ENCODE data around the gene CARD19.

The CARD19 gene

DNA sequence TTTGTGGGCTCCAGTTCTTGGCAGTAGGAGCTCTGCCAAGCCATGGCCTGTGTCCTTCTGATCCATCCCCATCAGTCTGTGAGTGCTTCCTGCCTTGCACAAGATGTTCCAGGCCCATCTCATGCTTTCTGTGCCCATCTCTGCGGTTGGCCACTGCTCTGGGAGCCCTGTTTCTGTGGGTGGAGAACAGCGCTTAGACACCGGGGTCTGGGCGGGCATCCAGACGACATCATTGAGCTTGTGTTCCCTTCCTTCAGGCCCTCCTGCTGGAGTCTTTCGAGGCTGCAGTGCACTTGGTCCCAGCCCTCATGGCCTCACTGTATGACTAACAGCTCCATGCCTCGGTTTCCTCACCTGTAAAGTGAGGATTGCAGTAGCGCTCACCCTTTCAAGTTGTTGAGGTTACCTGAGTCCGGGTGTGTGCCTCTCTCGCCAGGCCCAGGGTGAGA lies 14.9 kb upstream of the CARD19 start (continued):
- TF ChIP-seq ZBTB48 (tag by site-specific recombination; IDR thresholded peaks at IDR 0.05) (no peak), ZNF140 (tag by site-specific recombination; IDR thresholded peaks at IDR 0.05) (no peak), ZNF416 (tag by site-specific recombination; IDR thresholded peaks at IDR 0.05) (no peak), ZNF324 (tag by site-specific recombination; IDR thresholded peaks at IDR 0.05) (no peak)
- TF ChIP-seq, protein P1, sequence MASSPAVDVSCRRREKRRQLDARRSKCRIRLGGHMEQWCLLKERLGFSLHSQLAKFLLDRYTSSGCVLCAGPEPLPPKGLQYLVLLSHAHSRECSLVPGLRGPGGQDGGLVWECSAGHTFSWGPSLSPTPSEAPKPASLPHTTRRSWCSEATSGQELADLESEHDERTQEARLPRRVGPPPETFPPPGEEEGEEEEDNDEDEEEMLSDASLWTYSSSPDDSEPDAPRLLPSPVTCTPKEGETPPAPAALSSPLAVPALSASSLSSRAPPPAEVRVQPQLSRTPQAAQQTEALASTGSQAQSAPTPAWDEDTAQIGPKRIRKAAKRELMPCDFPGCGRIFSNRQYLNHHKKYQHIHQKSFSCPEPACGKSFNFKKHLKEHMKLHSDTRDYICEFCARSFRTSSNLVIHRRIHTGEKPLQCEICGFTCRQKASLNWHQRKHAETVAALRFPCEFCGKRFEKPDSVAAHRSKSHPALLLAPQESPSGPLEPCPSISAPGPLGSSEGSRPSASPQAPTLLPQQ (tag by site-specific recombination; IDR thresholded peaks at IDR 0.05), result no peak

DNA sequence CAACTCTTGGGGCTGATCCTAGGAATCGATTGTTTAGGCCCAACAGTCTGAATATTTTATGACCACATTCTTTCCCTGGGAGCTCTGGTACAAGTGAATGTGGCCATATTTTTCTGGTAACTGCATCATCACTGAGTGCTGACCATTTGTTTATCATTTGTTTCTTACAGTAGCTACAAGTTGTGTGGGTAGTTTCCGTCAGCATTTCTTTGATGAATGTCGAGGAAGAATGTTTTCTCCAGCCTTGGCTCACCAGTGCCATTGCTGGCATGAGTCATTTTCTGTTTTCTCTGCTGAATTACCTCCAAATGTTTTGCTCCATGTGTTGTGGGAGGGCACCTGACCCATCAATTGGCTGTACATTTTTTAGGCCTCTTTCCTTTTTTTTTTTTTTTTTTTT lies 14.1 kb upstream of the CARD19 start:
- Histone ChIP-seq H3K4me3 (ENCODE audit: low read depth, low read length) (no peak overlapping the region), H3K27ac (ENCODE audit: extremely low read depth, low read depth, low read length) (no peak overlapping the region), H3K36me3 (ENCODE audit: control insufficient read depth in 2 of 2, insufficient read depth in 1 of 2, low read length in 2 of 2) (no peaks in the 10 kb centered on the region), H3K9me3 (ENCODE audit: control insufficient read depth, insufficient read depth, low read depth, low read length) (no peaks in the 10 kb centered on the region), H3K4me1 (ENCODE audit: control insufficient read depth, insufficient read depth, low read length) (no peaks in the 10 kb centered on the region)
- TF ChIP-seq, protein P2, sequence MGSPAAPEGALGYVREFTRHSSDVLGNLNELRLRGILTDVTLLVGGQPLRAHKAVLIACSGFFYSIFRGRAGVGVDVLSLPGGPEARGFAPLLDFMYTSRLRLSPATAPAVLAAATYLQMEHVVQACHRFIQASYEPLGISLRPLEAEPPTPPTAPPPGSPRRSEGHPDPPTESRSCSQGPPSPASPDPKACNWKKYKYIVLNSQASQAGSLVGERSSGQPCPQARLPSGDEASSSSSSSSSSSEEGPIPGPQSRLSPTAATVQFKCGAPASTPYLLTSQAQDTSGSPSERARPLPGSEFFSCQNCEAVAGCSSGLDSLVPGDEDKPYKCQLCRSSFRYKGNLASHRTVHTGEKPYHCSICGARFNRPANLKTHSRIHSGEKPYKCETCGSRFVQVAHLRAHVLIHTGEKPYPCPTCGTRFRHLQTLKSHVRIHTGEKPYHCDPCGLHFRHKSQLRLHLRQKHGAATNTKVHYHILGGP (tag by site-specific recombination; IDR thresholded peaks at IDR 0.05), result no peak
- TF ChIP-seq HOXA7 (CRISPR knock-in tag; IDR thresholded peaks at IDR 0.05; ENCODE audit: borderline replicate concordance) (no peak), ZFHX2 (tag by site-specific recombination; conservative IDR thresholded peaks at IDR 0.05) (no peak), ZNF350 (tag by site-specific recombination; IDR thresholded peaks at IDR 0.05) (no peak), SP7 (tag by site-specific recombination; IDR thresholded peaks at IDR 0.05) (no peak), YY2 (tag by site-specific recombination; IDR thresholded peaks at IDR 0.05) (no peak), ZNF560 (tag by site-specific recombination; IDR thresholded peaks at IDR 0.05; ENCODE audit: borderline replicate concordance) (no peak), ZNF37A (tag by site-specific recombination; IDR thresholded peaks at IDR 0.05) (no peak)
- TF ChIP-seq, protein P3, sequence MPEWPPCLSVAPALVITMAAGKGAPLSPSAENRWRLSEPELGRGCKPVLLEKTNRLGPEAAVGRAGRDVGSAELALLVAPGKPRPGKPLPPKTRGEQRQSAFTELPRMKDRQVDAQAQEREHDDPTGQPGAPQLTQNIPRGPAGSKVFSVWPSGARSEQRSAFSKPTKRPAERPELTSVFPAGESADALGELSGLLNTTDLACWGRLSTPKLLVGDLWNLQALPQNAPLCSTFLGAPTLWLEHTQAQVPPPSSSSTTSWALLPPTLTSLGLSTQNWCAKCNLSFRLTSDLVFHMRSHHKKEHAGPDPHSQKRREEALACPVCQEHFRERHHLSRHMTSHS (tag by site-specific recombination; IDR thresholded peaks at IDR 0.05), result no peak
- ChIA-PET POLR2A (no interaction called here), CTCF (no interaction called here)

DNA sequence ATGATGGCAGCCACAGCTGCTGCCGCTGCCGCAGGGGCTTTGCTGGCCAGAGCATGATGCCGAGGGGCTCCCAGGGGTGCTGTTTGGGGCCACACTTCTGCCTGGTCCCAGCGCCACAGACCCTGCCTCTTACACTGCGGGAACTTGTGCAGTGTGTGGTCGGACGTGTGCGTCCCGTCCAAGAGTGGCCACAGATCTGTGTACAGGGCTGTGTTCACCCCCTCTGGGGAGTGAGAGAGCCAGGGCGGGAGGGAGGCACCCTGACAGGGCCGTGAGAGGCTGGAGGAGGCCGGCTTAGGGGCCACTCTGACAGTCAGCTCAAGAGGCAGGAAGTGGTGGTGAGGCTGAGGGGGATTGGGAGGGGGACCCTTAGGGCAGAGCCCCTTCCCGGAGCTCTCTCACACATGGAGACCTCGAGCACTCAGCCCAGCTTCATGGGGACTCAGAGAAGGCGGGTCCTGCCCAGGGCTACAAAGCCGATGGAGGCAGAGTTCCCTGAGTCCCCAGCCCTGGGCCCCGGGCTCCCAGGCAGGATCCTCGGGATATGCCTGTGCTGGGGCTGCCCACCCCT lies 13.1 kb upstream of the CARD19 start:
- H3K36me3 ChIP-seq (ENCODE audit: control insufficient read depth in 2 of 2, insufficient read depth in 1 of 2, low read length in 2 of 2), result no peaks in the 10 kb centered on the region
- H3K4me3 ChIP-seq (ENCODE audit: low read depth, low read length), result no peak overlapping the region
- no peak for TF ChIP-seq ZNF704 (tag by site-specific recombination; IDR thresholded peaks at IDR 0.05)
- no peak for TF ChIP-seq ZNF777 (tag by site-specific recombination; IDR thresholded peaks at IDR 0.05; ENCODE audit: borderline replicate concordance)
- TF ChIP-seq ZNF19 (tag by site-specific recombination; IDR thresholded peaks at IDR 0.05; ENCODE audit: low read depth), result no peak
- TF ChIP-seq PRDM10 (tag by site-specific recombination; IDR thresholded peaks at IDR 0.05), result no peak
- no peak for TF ChIP-seq ZNF157 (tag by site-specific recombination; IDR thresholded peaks at IDR 0.05)
- TF ChIP-seq ZNF292 (tag by site-specific recombination; IDR thresholded peaks at IDR 0.05; ENCODE audit: borderline replicate concordance, low read depth), result no peak
- TF ChIP-seq ZNF175 (tag by site-specific recombination; IDR thresholded peaks at IDR 0.05), result no peak
- no peak for TF ChIP-seq ZNF138 (tag by site-specific recombination; IDR thresholded peaks at IDR 0.05; ENCODE audit: borderline replicate concordance)
- TF ChIP-seq ZNF169 (tag by site-specific recombination; IDR thresholded peaks at IDR 0.05), result no peak
- no peak for TF ChIP-seq ZNF549 (tag by site-specific recombination; IDR thresholded peaks at IDR 0.05)
- TF ChIP-seq ZNF10 (tag by site-specific recombination; IDR thresholded peaks at IDR 0.05), result no peak
- TF ChIP-seq PRDM1 (tag by site-specific recombination; IDR thresholded peaks at IDR 0.05), result no peak
- TF ChIP-seq ZNF23 (tag by site-specific recombination; IDR thresholded peaks at IDR 0.05; ENCODE audit: borderline replicate concordance), result no peak
- H3K9me3 ChIP-seq (ENCODE audit: control insufficient read depth, insufficient read depth, low read depth, low read length), result no peaks in the 10 kb centered on the region
- H3K4me1 ChIP-seq (ENCODE audit: control insufficient read depth, insufficient read depth, low read length), result no peaks in the 10 kb centered on the region
- no peak overlapping the region for H3K27ac ChIP-seq (ENCODE audit: extremely low read depth, low read depth, low read length)
- CTCF ChIA-PET, result no interaction called here
- POLR2A ChIA-PET, result no interaction called here

All from HEK293 (cell line).